ENCODE measurements around the gene DMWD.

DMWD gene

GRCh38 chr19:45794627-45795026 lies 2.0 kb upstream of the DMWD start:
- no peak for ATAC-seq

GRCh38 chr19:45793876-45794275 lies 1.2 kb upstream of the DMWD start:
- ATAC-seq: no peak
- TF ChIP-seq, protein P1, sequence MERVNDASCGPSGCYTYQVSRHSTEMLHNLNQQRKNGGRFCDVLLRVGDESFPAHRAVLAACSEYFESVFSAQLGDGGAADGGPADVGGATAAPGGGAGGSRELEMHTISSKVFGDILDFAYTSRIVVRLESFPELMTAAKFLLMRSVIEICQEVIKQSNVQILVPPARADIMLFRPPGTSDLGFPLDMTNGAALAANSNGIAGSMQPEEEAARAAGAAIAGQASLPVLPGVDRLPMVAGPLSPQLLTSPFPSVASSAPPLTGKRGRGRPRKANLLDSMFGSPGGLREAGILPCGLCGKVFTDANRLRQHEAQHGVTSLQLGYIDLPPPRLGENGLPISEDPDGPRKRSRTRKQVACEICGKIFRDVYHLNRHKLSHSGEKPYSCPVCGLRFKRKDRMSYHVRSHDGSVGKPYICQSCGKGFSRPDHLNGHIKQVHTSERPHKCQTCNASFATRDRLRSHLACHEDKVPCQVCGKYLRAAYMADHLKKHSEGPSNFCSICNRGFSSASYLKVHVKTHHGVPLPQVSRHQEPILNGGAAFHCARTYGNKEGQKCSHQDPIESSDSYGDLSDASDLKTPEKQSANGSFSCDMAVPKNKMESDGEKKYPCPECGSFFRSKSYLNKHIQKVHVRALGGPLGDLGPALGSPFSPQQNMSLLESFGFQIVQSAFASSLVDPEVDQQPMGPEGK (CRISPR knock-in tag; IDR thresholded peaks at IDR 0.05; ENCODE audit: borderline replicate concordance): no peak
- TF ChIP-seq ESRRG (CRISPR knock-in tag; IDR thresholded peaks at IDR 0.05): no peak
- TF ChIP-seq, protein P2, sequence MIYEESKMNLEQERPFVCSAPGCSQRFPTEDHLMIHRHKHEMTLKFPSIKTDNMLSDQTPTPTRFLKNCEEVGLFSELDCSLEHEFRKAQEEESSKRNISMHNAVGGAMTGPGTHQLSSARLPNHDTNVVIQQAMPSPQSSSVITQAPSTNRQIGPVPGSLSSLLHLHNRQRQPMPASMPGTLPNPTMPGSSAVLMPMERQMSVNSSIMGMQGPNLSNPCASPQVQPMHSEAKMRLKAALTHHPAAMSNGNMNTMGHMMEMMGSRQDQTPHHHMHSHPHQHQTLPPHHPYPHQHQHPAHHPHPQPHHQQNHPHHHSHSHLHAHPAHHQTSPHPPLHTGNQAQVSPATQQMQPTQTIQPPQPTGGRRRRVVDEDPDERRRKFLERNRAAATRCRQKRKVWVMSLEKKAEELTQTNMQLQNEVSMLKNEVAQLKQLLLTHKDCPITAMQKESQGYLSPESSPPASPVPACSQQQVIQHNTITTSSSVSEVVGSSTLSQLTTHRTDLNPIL (CRISPR knock-in tag; IDR thresholded peaks at IDR 0.05; ENCODE audit: low read depth): no peak
- no peak for TF ChIP-seq BACH2 (CRISPR knock-in tag; IDR thresholded peaks at IDR 0.05; ENCODE audit: borderline replicate concordance)
- TF ChIP-seq SNAI2 (CRISPR knock-in tag; IDR thresholded peaks at IDR 0.05): no peak
- no peak for TF ChIP-seq ZFP30 (CRISPR knock-in tag; IDR thresholded peaks at IDR 0.05)
- no peak for TF ChIP-seq PPARA (CRISPR knock-in tag; IDR thresholded peaks at IDR 0.05; ENCODE audit: borderline replicate concordance)
- TF ChIP-seq TCF4 (CRISPR knock-in tag; IDR thresholded peaks at IDR 0.05; ENCODE audit: borderline replicate concordance): no peak
- no peak for TF ChIP-seq ZNF70 (CRISPR knock-in tag; IDR thresholded peaks at IDR 0.05)
- TF ChIP-seq GLIS3 (CRISPR knock-in tag; IDR thresholded peaks at IDR 0.05): no peak
- no peak for TF ChIP-seq RARB (CRISPR knock-in tag; IDR thresholded peaks at IDR 0.05)
- TF ChIP-seq TOX (CRISPR knock-in tag; IDR thresholded peaks at IDR 0.05; ENCODE audit: borderline replicate concordance): no peak
- TF ChIP-seq ZNF8 (CRISPR knock-in tag; IDR thresholded peaks at IDR 0.05): no peak
- TF ChIP-seq ARNTL (CRISPR knock-in tag; IDR thresholded peaks at IDR 0.05; ENCODE audit: borderline replicate concordance, low read depth): no peak
- no peak for TF ChIP-seq CSDC2 (CRISPR knock-in tag; IDR thresholded peaks at IDR 0.05)
- no peak for TF ChIP-seq ISL1 (CRISPR knock-in tag; IDR thresholded peaks at IDR 0.05)

More at GRCh38 chr19:45794627-45795026, 2.0 kb upstream of the DMWD start:
- TF ChIP-seq, protein P3, sequence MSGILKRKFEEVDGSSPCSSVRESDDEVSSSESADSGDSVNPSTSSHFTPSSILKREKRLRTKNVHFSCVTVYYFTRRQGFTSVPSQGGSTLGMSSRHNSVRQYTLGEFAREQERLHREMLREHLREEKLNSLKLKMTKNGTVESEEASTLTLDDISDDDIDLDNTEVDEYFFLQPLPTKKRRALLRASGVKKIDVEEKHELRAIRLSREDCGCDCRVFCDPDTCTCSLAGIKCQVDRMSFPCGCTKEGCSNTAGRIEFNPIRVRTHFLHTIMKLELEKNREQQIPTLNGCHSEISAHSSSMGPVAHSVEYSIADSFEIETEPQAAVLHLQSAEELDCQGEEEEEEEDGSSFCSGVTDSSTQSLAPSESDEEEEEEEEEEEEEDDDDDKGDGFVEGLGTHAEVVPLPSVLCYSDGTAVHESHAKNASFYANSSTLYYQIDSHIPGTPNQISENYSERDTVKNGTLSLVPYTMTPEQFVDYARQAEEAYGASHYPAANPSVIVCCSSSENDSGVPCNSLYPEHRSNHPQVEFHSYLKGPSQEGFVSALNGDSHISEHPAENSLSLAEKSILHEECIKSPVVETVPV (CRISPR knock-in tag; IDR thresholded peaks at IDR 0.05): no peak
- no peak for TF ChIP-seq ISL1 (CRISPR knock-in tag; IDR thresholded peaks at IDR 0.05)
- TF ChIP-seq CSDC2 (CRISPR knock-in tag; IDR thresholded peaks at IDR 0.05): no peak
- TF ChIP-seq, protein P4, sequence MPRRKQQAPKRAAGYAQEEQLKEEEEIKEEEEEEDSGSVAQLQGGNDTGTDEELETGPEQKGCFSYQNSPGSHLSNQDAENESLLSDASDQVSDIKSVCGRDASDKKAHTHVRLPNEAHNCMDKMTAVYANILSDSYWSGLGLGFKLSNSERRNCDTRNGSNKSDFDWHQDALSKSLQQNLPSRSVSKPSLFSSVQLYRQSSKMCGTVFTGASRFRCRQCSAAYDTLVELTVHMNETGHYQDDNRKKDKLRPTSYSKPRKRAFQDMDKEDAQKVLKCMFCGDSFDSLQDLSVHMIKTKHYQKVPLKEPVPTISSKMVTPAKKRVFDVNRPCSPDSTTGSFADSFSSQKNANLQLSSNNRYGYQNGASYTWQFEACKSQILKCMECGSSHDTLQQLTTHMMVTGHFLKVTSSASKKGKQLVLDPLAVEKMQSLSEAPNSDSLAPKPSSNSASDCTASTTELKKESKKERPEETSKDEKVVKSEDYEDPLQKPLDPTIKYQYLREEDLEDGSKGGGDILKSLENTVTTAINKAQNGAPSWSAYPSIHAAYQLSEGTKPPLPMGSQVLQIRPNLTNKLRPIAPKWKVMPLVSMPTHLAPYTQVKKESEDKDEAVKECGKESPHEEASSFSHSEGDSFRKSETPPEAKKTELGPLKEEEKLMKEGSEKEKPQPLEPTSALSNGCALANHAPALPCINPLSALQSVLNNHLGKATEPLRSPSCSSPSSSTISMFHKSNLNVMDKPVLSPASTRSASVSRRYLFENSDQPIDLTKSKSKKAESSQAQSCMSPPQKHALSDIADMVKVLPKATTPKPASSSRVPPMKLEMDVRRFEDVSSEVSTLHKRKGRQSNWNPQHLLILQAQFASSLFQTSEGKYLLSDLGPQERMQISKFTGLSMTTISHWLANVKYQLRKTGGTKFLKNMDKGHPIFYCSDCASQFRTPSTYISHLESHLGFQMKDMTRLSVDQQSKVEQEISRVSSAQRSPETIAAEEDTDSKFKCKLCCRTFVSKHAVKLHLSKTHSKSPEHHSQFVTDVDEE (CRISPR knock-in tag; IDR thresholded peaks at IDR 0.05): no peak
- TF ChIP-seq, protein P1 (CRISPR knock-in tag; IDR thresholded peaks at IDR 0.05; ENCODE audit: borderline replicate concordance): no peak
- no peak for TF ChIP-seq BACH2 (CRISPR knock-in tag; IDR thresholded peaks at IDR 0.05; ENCODE audit: borderline replicate concordance)
- TF ChIP-seq RARB (CRISPR knock-in tag; IDR thresholded peaks at IDR 0.05): no peak
- TF ChIP-seq ZFP3 (CRISPR knock-in tag; IDR thresholded peaks at IDR 0.05): no peak
- TF ChIP-seq TCF4 (CRISPR knock-in tag; IDR thresholded peaks at IDR 0.05; ENCODE audit: borderline replicate concordance): no peak
- TF ChIP-seq ZNF70 (CRISPR knock-in tag; IDR thresholded peaks at IDR 0.05): no peak
- no peak for TF ChIP-seq SNAI2 (CRISPR knock-in tag; IDR thresholded peaks at IDR 0.05)
- TF ChIP-seq PPARA (CRISPR knock-in tag; IDR thresholded peaks at IDR 0.05; ENCODE audit: borderline replicate concordance): no peak
- TF ChIP-seq, protein P5, sequence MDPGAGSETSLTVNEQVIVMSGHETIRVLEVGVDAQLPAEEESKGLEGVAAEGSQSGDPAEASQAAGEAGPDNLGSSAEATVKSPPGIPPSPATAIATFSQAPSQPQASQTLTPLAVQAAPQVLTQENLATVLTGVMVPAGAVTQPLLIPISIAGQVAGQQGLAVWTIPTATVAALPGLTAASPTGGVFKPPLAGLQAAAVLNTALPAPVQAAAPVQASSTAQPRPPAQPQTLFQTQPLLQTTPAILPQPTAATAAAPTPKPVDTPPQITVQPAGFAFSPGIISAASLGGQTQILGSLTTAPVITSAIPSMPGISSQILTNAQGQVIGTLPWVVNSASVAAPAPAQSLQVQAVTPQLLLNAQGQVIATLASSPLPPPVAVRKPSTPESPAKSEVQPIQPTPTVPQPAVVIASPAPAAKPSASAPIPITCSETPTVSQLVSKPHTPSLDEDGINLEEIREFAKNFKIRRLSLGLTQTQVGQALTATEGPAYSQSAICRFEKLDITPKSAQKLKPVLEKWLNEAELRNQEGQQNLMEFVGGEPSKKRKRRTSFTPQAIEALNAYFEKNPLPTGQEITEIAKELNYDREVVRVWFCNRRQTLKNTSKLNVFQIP (CRISPR knock-in tag; IDR thresholded peaks at IDR 0.05; ENCODE audit: borderline replicate concordance, low read depth): no peak
- TF ChIP-seq, protein P2 (CRISPR knock-in tag; IDR thresholded peaks at IDR 0.05; ENCODE audit: low read depth): no peak

All from SK-N-SH treated with all-trans-retinoic acid at 6 μM for 48 hours (cell line).